Liver (tissue), 9 donors: Measurements from ENCODE around the gene MOB3B. TPM values are rescaled to one million over a fixed set of nuclear protein-coding genes. Genes with fewer than 3 reads are reported as not detected.

Source experiments
- DNase-seq: peaks from one replicate; pipeline ENCODE4 v3.0.0-alpha.2; 2017; ENCODE audit warnings: low spot score
- H3K27ac ChIP-seq, 2 donors: one replicate each; pipeline ENCODE4 v1.7.0; 2013; ENCODE audit warnings: inconsistent platforms in 2 of 2, low read length in 2 of 2, control low read depth in 1 of 2, low read depth in 1 of 2, mild to moderate bottlenecking in 1 of 2
- H3K27me3 ChIP-seq, 4 donors: one replicate each; pipeline versions ENCODE4 v1.6.1 to v1.7.0; 2013; ENCODE audit warnings: low read length in 3 of 4, inconsistent platforms in 1 of 4, mild to moderate bottlenecking in 1 of 4, moderate library complexity in 1 of 4; ENCODE audit not compliant: control insufficient read depth in 4 of 4, insufficient read depth in 4 of 4
- H3K36me3 ChIP-seq, 4 donors: one replicate each; pipeline versions ENCODE4 v1.6.1 to v1.7.0; 2013; ENCODE audit warnings: low read length in 3 of 4, mild to moderate bottlenecking in 3 of 4, low read depth in 1 of 4, moderate library complexity in 1 of 4; ENCODE audit not compliant: control insufficient read depth in 4 of 4, insufficient read depth in 3 of 4
- H3K4me1 ChIP-seq, 4 donors: one replicate each; pipeline versions ENCODE4 v1.6.1 to v1.7.0; 2013; ENCODE audit warnings: low read length in 3 of 4, mild to moderate bottlenecking in 3 of 4, moderate library complexity in 1 of 4; ENCODE audit not compliant: control insufficient read depth in 4 of 4, insufficient read depth in 4 of 4
- H3K4me3 ChIP-seq, 3 donors: one replicate each; pipeline versions ENCODE4 v1.6.1 to v1.7.0; 2013; ENCODE audit warnings: low read length in 3 of 3, control low read depth in 1 of 3, low read depth in 1 of 3, mild to moderate bottlenecking in 1 of 3
- H3K9ac ChIP-seq, 2 donors: one replicate each; pipeline ENCODE4 v1.7.0; 2013; ENCODE audit warnings: low read length in 2 of 2, mild to moderate bottlenecking in 2 of 2, moderate library complexity in 2 of 2, control low read depth in 1 of 2, low read depth in 1 of 2
- H3K9me3 ChIP-seq, 4 donors: one replicate each; pipeline versions ENCODE4 v1.6.1 to v1.7.0; 2013; ENCODE audit warnings: low read length in 3 of 4; ENCODE audit not compliant: control insufficient read depth in 4 of 4
- ATF3 ChIP-seq: IDR thresholded peaks from 2 replicates; pipeline ENCODE4 v1.6.1; 2016; ENCODE audit warnings: antibody characterized with exemption
- CTCF ChIP-seq: fragments of 150-350 bp; IDR thresholded peaks from 2 replicates; pipeline ENCODE4 v1.5.1; 2017; ENCODE audit warnings: improper control_type of control experiment, low read depth, low read length; ENCODE audit not compliant: missing input control
- EGR1 ChIP-seq, 2 donors: IDR thresholded peaks; 2 replicates each; pipeline ENCODE4 v1.6.1; 2016 to 2018; ENCODE audit warnings: antibody characterized with exemption in 2 of 2, low read depth in 2 of 2
- FOXA1 ChIP-seq: IDR thresholded peaks from 2 replicates; pipeline ENCODE4 v1.6.1; 2016; ENCODE audit warnings: antibody characterized with exemption
- FOXA2 ChIP-seq: IDR thresholded peaks from 2 replicates; pipeline ENCODE4 v1.6.1; 2016; ENCODE audit warnings: antibody characterized with exemption
- GABPA ChIP-seq, 2 donors: IDR thresholded peaks in 1 of 2; conservative IDR thresholded peaks in 1 of 2; 2 replicates each; pipeline ENCODE4 v1.6.1; 2016; ENCODE audit warnings: antibody characterized with exemption in 2 of 2, mild to moderate bottlenecking in 1 of 2, moderate library complexity in 1 of 2
- HNF4A ChIP-seq, 2 donors: conservative IDR thresholded peaks; 2 replicates each; pipeline ENCODE4 v1.6.1; 2016; ENCODE audit warnings: antibody characterized with exemption in 2 of 2, mild to moderate bottlenecking in 2 of 2
- HNF4G ChIP-seq: IDR thresholded peaks from 2 replicates; pipeline ENCODE4 v1.6.1; 2016; ENCODE audit warnings: antibody characterized with exemption
- JUND ChIP-seq, 2 donors: IDR thresholded peaks; 2 replicates each; pipeline ENCODE4 v1.6.1; 2016; ENCODE audit warnings: antibody characterized with exemption in 2 of 2
- MAX ChIP-seq: IDR thresholded peaks from 2 replicates; pipeline ENCODE4 v1.6.1; 2016; ENCODE audit warnings: antibody characterized with exemption
- NR2F2 ChIP-seq: IDR thresholded peaks from 2 replicates; pipeline ENCODE4 v1.6.1; 2016; ENCODE audit warnings: antibody characterized with exemption
- RAD21 ChIP-seq, 2 donors: IDR thresholded peaks; 2 replicates each; pipeline ENCODE4 v1.6.1; 2016; ENCODE audit warnings: antibody characterized with exemption in 2 of 2, mild to moderate bottlenecking in 2 of 2
- REST ChIP-seq: IDR thresholded peaks from 2 replicates; pipeline ENCODE4 v1.6.1; 2016; ENCODE audit warnings: antibody characterized with exemption, mild to moderate bottlenecking
- RXRA ChIP-seq, 2 donors: IDR thresholded peaks; 2 replicates each; pipeline ENCODE4 v1.6.1; 2017 to 2018; ENCODE audit warnings: antibody characterized with exemption in 2 of 2, mild to moderate bottlenecking in 1 of 2
- SP1 ChIP-seq: IDR thresholded peaks from 2 replicates; pipeline ENCODE4 v1.6.1; 2018; ENCODE audit warnings: antibody characterized with exemption, mild to moderate bottlenecking
- TAF1 ChIP-seq: conservative IDR thresholded peaks from 2 replicates; pipeline ENCODE4 v1.6.1; 2016; ENCODE audit warnings: antibody characterized with exemption, mild to moderate bottlenecking
- YY1 ChIP-seq: IDR thresholded peaks from 2 replicates; pipeline ENCODE4 v1.6.1; 2016; ENCODE audit warnings: antibody characterized with exemption, mild to moderate bottlenecking
- ZBTB33 ChIP-seq: IDR thresholded peaks from 2 replicates; pipeline ENCODE4 v1.6.1; 2016; ENCODE audit warnings: antibody characterized with exemption
- WGBS: extraction: QIAGEN DNeasy Blood & Tissue Kit; methylation state at CpG from one replicate; pipeline ENCODE4 v1.1.7; 2013; 5-methylcytosine and 5-hydroxymethylcytosine counted together
- polyA plus RNA-seq, 2 donors: library from polyadenylated mRNA; stranded (reverse) in 1 of 2; unstranded in 1 of 2; fragments of 200-250 nt in 1 of 2; fragments of >200 nt in 1 of 2; fragmentation: Nextera tagmentation in 1 of 2; extraction: Ambion mirVana in 1 of 2; gene quantifications; one replicate each; pipeline versions ENCODE4 v1.2.1 to v1.2.3, GENCODE V29; 2013 to 2015
- total RNA-seq, 2 donors: library from RNA; depleted of rRNA; stranded (reverse); fragments of >200 nt; gene quantifications; one replicate each; pipeline ENCODE4 v1.2.3, GENCODE V29; 2014
- donor health status: healthy.
- donor health status: healthy.
- donor health status: healthy.
- donor health status: healthy.
- donor health status: healthy.

Gene MOB3B
- total and polyA plus RNA-seq, 4 donors: 0.36 to 1.1 (median 0.76) TPM

GRCh38 chr9:27392451-27392850 is 137.2 kb downstream of the MOB3B start:
- WGBS: 97% methylated on average over 4 of the region's 4 CpGs
- Histone ChIP-seq H3K36me3 (no peaks in the 10 kb centered on the region), H3K27ac (no peak overlapping the region), H3K4me3 (no peak overlapping the region), H3K27me3 (no peaks in the 10 kb centered on the region), H3K9ac (no peak overlapping the region), H3K4me1 (peaks cover 4 to 13% (median 7%) of the 10 kb centered on the region in 4 donors), H3K9me3 (no peaks in the 10 kb centered on the region)
- TF ChIP-seq TAF1 (no peak), SP1 (no peak), HNF4G (no peak), CTCF (no peak), EGR1 (IDR thresholded peaks at IDR 0.05; ENCODE audit: low read depth in 2 of 2) (no peak), FOXA1 (no peak)
- no peak for DNase-seq

GRCh38 chr9:27391040-27391895 is 138.3 kb downstream of the MOB3B start:
- Histone ChIP-seq H3K4me1 (peaks cover 6 to 24% (median 18%) of the 10 kb centered on the region in 4 donors), H3K9me3 (no peaks in the 10 kb centered on the region), H3K27me3 (no peaks in the 10 kb centered on the region), H3K9ac (no peak overlapping the region), H3K36me3 (no peaks in the 10 kb centered on the region), H3K4me3 (no peak overlapping the region), H3K27ac (no peak overlapping the region)
- no peak for DNase-seq
- TF ChIP-seq RAD21 (IDR thresholded peaks at IDR 0.05) (no peak), TAF1 (no peak), RXRA (IDR thresholded peaks at IDR 0.05) (no peak), HNF4G (no peak), EGR1 (IDR thresholded peaks at IDR 0.05; ENCODE audit: low read depth in 2 of 2) (no peak), REST (no peak), FOXA2 (no peak), GABPA (IDR thresholded peaks at IDR 0.05 in 1 of 2, conservative IDR thresholded peaks at IDR 0.05 in 1 of 2) (no peak), FOXA1 (no peak), YY1 (no peak), ZBTB33 (no peak), ATF3 (no peak), HNF4A (conservative IDR thresholded peaks at IDR 0.05) (no peak), SP1 (no peak), CTCF (no peak), JUND (IDR thresholded peaks at IDR 0.05) (no peak), MAX (no peak), NR2F2 (no peak)
- WGBS: 89% methylated on average over 9 of the region's 9 CpGs
